NCI-H345 treated with DMSO at 0.1 percent for 48 hours (cell line): Measurements from ENCODE around the gene C6orf62.
"Not testable (repeated sequence)": the region's sequence is repeated elsewhere in the genome, so short reads cannot be mapped to it uniquely, and the experiment has no call there.

Experiments used
- DNase-seq: peaks from one replicate; lab custom pipeline; 2025; ENCODE audit not compliant: unreplicated experiment; lab: John Stamatoyannopoulos, UW

Gene C6orf62

DNA sequence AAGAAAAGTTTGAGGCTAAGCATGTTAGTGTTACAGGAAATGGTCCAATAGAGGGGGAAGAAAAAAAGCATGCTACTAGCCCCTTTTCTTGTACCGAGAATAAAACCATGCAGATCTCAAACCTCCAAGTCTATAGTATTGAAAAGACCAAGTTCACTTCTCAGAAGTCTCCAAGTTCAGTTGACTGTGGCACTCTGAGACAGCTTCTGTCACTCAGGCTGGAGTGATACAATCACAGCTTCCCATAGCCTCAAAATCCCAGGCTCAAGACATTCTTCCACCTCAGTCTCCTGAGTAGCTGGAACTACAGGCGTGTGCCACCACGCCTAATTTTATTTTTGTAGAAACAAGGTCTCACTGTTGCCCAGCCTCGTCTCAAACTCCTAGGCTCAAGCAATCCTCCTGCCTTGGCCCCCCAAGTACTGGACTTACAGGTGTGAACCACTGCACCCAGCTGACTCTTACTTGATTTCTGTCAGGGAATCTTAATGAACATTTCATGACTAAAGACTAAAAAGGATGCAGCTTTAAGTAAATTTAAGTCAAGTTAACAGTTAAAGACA lies 16.2 kb downstream of the C6orf62 start:
- DNase-seq, result no peak

DNA sequence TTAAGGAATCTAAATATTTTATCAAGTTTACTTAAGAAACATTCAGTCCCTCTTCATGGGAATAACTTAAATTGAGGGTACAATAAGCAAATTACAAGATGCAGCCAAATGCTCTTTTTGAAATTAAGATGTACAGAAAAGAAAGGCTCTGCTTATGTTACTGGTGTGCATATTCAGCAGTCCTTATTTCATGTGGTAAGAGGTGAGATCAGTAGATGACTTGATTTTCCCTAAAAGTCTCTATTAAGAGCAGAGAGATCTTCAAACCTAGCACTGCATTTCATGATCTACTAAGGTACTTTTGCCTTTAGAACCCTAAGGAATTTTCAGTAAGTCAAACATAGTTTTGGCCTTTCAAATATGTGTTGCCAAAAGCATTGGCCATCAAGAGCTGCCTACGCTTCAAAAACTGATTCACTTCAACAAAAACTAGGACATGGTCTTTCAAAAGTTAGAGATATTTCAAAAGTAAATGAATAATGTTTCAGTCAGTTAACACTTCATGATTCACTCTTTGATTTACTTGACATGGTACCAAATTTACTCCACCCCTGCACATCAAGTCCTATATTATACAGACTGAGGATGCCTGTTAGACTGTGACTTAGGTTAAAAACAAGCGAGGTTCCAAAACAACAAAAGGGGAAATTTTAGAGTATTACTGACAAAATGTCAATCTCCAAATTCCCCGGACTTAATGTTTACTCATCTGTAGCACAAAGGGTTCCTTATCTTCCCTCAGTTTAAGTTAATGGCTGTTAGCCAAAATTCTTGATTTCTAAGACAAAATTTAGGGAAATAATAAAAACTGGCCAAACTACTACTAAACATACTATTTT lies 19.2 kb downstream of the C6orf62 start:
- no peak for DNase-seq

DNA sequence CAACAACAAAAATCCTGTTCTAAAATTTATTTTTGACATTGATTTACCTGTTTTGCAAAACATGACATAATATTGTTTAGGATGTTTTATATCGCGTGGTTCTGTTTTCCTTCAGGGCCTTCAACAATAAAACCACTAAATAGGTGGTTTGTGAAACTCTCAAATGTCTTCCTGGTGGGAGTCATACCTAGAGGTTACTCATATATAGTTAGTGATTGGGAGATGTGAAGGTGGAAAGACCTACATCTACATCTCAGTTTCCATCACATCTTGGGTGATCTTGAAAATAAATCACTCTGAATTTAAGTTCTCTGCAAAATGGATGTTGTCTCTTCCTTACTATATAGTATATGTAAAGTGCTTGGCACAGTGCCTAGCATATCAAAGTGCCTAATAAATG lies 22.9 kb downstream of the C6orf62 start:
- DNase-seq, result no peak

GRCh38 chr6:24695635-24696034 lies 23.3 kb downstream of the C6orf62 start:
- DNase-seq, result peak; percentile 45

GRCh38 chr6:24694198-24694597 lies 24.8 kb downstream of the C6orf62 start:
- no peak for DNase-seq

DNA sequence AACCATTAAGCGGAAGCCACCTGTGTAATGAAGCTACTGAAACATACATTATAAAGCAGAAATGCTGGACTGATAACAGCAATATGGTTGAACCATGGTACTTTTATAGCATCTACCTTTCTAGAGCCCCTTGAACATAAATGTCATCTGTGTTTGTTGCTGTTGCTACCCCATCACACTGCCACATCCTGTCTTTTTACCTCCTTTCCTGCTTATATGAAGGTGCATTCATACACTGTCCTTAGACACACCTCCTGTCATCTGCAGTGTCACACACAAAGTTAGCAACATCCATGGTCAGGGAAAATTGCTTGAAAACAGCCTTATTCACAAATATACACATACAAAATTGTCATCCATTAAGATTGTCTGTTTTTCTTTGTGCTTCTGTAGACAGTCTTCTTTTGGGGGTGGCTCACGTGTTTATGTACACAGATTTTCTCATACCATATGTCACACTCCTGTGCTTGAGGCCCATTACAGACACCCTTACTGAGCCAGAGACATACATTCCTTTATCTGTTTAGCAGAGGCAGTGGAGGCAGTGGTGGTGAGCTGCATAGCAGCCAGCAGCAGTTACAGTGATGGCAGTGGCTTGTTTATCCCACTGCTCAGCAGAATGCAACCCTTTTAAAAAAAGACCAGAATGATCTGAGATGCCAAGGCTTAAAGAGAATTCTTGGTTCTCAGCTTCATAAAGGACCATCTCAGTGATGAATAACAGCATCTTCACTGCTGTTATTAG lies 25.9 kb downstream of the C6orf62 start:
- DNase-seq, result no peak

- DNase-seq, result no peak
Measured at GRCh38 chr6:24692415-24692814, 26.5 kb downstream of the C6orf62 start.

DNA sequence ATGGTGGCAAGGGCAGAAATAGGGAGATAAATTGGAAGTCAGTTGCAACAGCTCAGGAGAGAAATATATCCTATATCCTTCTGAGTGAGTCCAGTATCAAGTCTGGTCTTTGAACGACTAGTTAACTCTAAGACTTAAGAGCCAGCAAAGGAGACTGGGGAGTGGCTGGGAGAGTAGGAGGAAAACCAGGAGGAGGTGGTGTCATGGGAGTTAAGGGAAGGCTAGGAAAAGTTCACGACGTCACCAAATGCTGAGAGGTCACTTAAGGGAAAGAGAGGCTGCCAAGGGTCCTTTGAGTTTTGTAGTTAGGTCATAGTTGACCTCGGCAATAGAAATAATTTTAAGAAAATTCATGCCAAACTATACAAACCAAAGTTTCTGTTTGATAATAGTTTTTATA lies 27.0 kb downstream of the C6orf62 start:
- DNase-seq, result no peak

DNA sequence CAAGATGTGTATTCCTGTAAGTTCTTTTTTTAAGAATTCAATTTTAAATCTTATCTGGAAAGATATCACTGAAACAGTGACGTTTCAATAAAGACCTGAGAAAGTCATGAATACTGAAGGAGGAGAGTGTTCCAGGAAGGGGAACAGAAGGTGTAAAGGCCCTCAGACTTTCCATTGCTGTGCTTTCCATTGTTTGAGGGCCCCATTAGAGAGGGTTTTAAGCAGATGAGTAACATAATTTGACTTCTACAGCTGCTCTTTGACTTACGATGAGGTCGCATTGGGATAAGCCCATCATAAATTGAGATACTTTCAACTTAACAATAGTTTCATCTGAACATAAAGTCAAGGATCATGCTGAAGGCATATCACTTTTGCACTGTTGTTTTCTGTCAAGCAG lies 27.4 kb downstream of the C6orf62 start:
- no peak for DNase-seq

- DNase-seq, result no peak
Measured at GRCh38 chr6:24690593-24690992, 28.4 kb downstream of the C6orf62 start.

DNA sequence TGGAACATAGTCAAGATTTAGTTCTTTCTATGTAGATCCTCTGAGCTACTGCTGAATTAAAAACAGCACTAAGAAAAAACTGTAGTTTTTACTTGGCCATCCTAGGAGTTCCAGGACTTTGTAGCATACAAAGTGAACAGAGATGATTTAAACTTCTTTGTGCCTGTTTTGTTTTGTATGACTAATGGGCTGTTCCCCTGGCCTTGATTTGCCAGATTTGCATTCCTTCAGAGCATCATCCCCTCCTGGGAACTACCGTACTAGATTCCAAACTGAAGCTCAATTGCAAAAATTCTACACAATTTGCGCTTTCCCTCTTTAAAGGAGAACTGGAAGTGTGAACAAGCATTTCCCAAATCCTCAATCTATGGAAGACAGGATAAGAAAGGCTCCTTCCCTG lies 29.0 kb downstream of the C6orf62 start:
- no peak for DNase-seq

DNA sequence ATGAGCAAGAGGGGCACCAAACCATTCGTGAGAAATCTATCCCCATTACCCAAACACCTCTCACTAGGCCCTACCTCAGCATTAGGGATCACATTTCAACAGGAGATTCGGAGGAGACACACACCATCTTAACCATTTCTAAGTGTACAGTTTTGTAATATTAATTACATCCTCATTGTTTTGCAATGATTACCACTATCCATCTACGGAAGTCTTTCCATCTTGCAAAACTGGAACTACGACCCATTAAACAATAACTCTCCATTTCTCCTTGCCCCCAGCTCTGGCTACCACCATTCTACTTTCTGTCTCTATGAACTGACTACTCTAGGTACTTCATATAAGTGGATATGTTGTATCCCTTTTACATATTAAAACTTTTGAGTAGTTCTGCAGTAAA lies 32.0 kb downstream of the C6orf62 start:
- no peak for DNase-seq

DNA sequence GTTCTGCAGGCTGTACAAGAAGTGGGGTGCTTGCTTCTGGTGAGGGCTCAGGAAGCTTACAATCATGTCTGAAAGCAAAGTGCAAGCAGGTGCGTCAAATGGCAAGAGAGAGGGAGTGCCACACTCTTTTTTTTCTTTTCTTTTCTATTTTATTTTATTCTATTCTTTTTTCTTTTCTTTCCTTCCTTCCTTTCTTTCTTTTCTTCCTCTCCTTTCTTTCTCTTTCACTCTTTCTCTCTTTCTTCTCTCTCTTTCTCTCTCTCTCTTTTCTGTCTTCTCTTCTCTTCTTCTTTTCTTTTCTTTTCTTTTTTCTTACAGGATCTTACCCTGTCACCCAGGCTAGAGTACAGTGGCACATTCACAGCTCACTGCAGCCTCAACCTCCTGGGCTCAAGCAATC lies 32.5 kb downstream of the C6orf62 start:
- no peak for DNase-seq

GRCh38 chr6:24683297-24684296 lies 35.4 kb downstream of the C6orf62 start:
- no peak for DNase-seq

- no peak for DNase-seq
Measured at GRCh38 chr6:24680582-24680981, 38.4 kb downstream of the C6orf62 start.

DNA sequence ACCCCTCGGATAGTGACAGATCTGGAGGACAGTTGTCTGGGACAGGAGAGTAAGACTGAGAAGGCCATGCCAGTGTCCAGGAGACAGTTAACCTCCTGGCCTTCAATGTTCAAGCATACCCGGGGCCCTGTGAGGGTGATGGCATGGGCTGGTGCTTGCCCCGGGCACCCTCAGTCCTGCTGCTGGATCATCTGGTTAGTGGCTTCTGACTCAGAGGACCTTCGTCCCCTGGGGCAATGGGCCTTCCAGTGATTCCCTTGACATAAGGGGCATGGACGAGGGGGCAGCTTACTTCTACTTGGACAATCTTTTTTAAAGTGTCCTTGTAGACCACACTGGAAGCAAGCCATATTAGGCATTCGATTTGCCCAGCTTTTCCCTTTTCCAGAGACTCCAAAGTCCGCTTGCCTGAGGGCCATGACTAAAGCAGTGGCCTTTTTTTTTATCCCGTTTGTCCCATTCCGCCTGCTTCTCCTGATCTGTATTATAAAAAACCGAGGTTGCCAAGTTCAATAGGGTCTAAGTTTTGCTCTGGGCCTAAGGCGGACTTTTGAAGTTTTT lies 40.1 kb downstream of the C6orf62 start:
- not testable (repeated sequence) for DNase-seq

DNA sequence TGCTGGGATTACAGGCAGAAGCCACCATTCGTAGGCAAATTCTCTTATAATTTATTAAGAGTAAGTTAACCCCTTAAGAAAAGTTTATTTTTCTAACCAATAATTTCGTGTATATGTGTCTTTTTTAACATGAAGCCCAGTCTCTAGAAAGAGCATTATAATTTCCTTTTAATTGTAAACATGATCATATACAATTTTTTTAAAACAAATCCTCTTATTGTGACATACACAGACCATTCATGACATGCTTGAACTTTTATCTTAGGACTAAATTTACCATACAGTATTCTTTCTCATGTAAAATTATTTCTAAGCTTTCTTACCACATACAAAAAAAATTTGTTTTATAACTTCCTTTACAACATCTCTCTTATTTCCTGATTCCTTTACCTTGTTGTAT lies 45.3 kb downstream of the C6orf62 start:
- no peak for DNase-seq

GRCh38 chr6:24672620-24673182 lies 46.3 kb downstream of the C6orf62 start:
- no peak for DNase-seq

GRCh38 chr6:24671077-24671476 lies 47.9 kb downstream of the C6orf62 start:
- not testable (repeated sequence) for DNase-seq

- not testable (repeated sequence) for DNase-seq
Measured at GRCh38 chr6:24670492-24670891, 48.5 kb downstream of the C6orf62 start.
